SW480 (cell line): ENCODE results near the gene STIMATE.

Experiments used
- DNase-seq: peaks from one replicate; pipeline ENCODE4 v3.0.0-alpha.2; 2016; ENCODE audit warnings: low spot score

The STIMATE gene

GRCh38 chr3:52897130-52898122, at the start of gene STIMATE:
Gene STIMATE, minus strand, starts transcription at chr3:52897548. Its CDS starts 98 bp downstream, at chr3:52897450.
- peak; percentile 85 for DNase-seq

GRCh38 chr3:52939600-52939999, 42.3 kb upstream of the STIMATE start:
- no peak for DNase-seq

GRCh38 chr3:52934630-52935530, 37.5 kb upstream of the STIMATE start:
- DNase-seq, result peak; percentile 65

- DNase-seq, result peak; percentile 14
Observed at GRCh38 chr3:52931889-52932288, 34.5 kb upstream of the STIMATE start.

- DNase-seq, result no peak
Observed at GRCh38 chr3:52931328-52931727, 34.0 kb upstream of the STIMATE start.

- DNase-seq, result no peak
Observed at GRCh38 chr3:52930748-52931147, 33.4 kb upstream of the STIMATE start.

- no peak for DNase-seq
Observed at GRCh38 chr3:52926554-52926953, 29.2 kb upstream of the STIMATE start.

GRCh38 chr3:52925405-52926313, 28.3 kb upstream of the STIMATE start:
- no peak for DNase-seq

- no peak for DNase-seq
Observed at GRCh38 chr3:52923963-52924362, 26.6 kb upstream of the STIMATE start.

GRCh38 chr3:52920841-52921240, 23.5 kb upstream of the STIMATE start:
- no peak for DNase-seq

GRCh38 chr3:52917044-52917443, 19.7 kb upstream of the STIMATE start:
- DNase-seq, result no peak

- no peak for DNase-seq
Observed at GRCh38 chr3:52915294-52915693, 17.9 kb upstream of the STIMATE start.

- no peak for DNase-seq
Observed at GRCh38 chr3:52912885-52913731, 15.8 kb upstream of the STIMATE start.

- no peak for DNase-seq
Observed at GRCh38 chr3:52910823-52911222, 13.5 kb upstream of the STIMATE start.

GRCh38 chr3:52907497-52907896, 10.1 kb upstream of the STIMATE start:
- no peak for DNase-seq

- no peak for DNase-seq
Observed at GRCh38 chr3:52904552-52904951, 7.2 kb upstream of the STIMATE start.

GRCh38 chr3:52904000-52904399, 6.7 kb upstream of the STIMATE start:
- DNase-seq, result no peak

GRCh38 chr3:52896613-52897012, 735 bp downstream of the STIMATE start:
- peak; percentile 9 for DNase-seq

GRCh38 chr3:52896151-52896550, 1.2 kb downstream of the STIMATE start:
- no peak for DNase-seq

GRCh38 chr3:52895418-52895817, 1.9 kb downstream of the STIMATE start:
- no peak for DNase-seq

- no peak for DNase-seq
Observed at GRCh38 chr3:52894756-52895155, 2.6 kb downstream of the STIMATE start.
